HEK293 (cell line): Measurements from ENCODE around the gene RTRAF.

Experiments
- GLI2 ChIP-seq: fragments of 450-650 bp; formaldehyde crosslinking; IDR thresholded peaks from 2 replicates; pipeline ENCODE4; 2017; ENCODE audit warnings: missing biosample characterization, missing genetic modification characterization, low read depth, borderline replicate concordance
- GLI4 ChIP-seq: fragments of 450-650 bp; formaldehyde crosslinking; IDR thresholded peaks from 2 replicates; pipeline ENCODE4 v1.5.1; 2016; ENCODE audit warnings: missing biosample characterization, missing genetic modification characterization
- MEIS1 ChIP-seq: sonication (generic); formaldehyde crosslinking; IDR thresholded peaks from 2 replicates; pipeline ENCODE4 v1.8.1; 2022; ENCODE audit warnings: missing genetic modification reagents, mild to moderate bottlenecking, borderline replicate concordance
- REPIN1 ChIP-seq: fragments of 450-650 bp; formaldehyde crosslinking; IDR thresholded peaks from 2 replicates; pipeline ENCODE4 v1.5.1; 2017; ENCODE audit warnings: missing biosample characterization, missing genetic modification characterization, low read depth
- ZBTB17 ChIP-seq: fragments of 450-650 bp; formaldehyde crosslinking; IDR thresholded peaks from 2 replicates; pipeline ENCODE4 v1.5.1; 2016; ENCODE audit warnings: missing biosample characterization, missing genetic modification characterization
- ZBTB7A ChIP-seq: fragments of 450-650 bp; formaldehyde crosslinking; IDR thresholded peaks from 2 replicates; pipeline ENCODE4 v1.5.1; 2016; ENCODE audit warnings: low read depth, missing biosample characterization, missing genetic modification characterization
- ZNF514 ChIP-seq: fragments of 450-650 bp; formaldehyde crosslinking; IDR thresholded peaks from 2 replicates; pipeline ENCODE4 v1.5.1; 2016; ENCODE audit warnings: missing biosample characterization, missing genetic modification characterization
- ZNF777 ChIP-seq: fragments of 450-650 bp; formaldehyde crosslinking; IDR thresholded peaks from 2 replicates; pipeline ENCODE4 v1.5.1; 2017; ENCODE audit warnings: missing biosample characterization, missing genetic modification characterization, borderline replicate concordance
- TF ChIP-seq, protein P1 (sequence below): fragments of 450-650 bp; formaldehyde crosslinking; IDR thresholded peaks from 2 replicates; pipeline ENCODE4 v1.5.1; 2016; ENCODE audit warnings: missing biosample characterization, missing genetic modification characterization
- TF ChIP-seq, protein P2 (sequence below): fragments of 450-650 bp; formaldehyde crosslinking; IDR thresholded peaks from 2 replicates; pipeline ENCODE4 v1.5.1; 2016; ENCODE audit warnings: missing biosample characterization, missing genetic modification characterization

DNA sequence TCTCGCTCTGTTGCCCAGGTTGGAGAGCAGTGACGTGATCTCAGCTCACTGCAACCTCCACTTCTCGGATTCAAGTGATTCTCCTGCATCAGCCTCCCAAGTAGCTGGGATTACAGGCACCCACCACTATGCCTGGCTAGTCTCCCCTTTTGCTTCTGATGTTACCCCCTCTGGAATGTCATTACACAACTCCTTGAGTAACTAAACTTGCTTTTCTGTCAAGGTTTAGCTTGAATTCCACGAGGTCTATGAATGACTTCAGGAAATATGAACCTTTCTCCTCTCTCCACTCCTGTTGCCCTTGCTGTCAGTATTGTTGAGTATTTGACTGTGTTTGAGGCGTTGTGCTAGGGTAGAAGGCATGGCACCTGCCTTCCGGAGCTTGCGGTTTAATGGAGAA is 16.8 kb upstream of the RTRAF start:
- TF ChIP-seq, protein P1, sequence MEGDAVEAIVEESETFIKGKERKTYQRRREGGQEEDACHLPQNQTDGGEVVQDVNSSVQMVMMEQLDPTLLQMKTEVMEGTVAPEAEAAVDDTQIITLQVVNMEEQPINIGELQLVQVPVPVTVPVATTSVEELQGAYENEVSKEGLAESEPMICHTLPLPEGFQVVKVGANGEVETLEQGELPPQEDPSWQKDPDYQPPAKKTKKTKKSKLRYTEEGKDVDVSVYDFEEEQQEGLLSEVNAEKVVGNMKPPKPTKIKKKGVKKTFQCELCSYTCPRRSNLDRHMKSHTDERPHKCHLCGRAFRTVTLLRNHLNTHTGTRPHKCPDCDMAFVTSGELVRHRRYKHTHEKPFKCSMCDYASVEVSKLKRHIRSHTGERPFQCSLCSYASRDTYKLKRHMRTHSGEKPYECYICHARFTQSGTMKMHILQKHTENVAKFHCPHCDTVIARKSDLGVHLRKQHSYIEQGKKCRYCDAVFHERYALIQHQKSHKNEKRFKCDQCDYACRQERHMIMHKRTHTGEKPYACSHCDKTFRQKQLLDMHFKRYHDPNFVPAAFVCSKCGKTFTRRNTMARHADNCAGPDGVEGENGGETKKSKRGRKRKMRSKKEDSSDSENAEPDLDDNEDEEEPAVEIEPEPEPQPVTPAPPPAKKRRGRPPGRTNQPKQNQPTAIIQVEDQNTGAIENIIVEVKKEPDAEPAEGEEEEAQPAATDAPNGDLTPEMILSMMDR (tag by site-specific recombination), result no peak
- TF ChIP-seq REPIN1 (tag by site-specific recombination), result no peak
- TF ChIP-seq, protein P2, sequence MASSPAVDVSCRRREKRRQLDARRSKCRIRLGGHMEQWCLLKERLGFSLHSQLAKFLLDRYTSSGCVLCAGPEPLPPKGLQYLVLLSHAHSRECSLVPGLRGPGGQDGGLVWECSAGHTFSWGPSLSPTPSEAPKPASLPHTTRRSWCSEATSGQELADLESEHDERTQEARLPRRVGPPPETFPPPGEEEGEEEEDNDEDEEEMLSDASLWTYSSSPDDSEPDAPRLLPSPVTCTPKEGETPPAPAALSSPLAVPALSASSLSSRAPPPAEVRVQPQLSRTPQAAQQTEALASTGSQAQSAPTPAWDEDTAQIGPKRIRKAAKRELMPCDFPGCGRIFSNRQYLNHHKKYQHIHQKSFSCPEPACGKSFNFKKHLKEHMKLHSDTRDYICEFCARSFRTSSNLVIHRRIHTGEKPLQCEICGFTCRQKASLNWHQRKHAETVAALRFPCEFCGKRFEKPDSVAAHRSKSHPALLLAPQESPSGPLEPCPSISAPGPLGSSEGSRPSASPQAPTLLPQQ, result no peak
- TF ChIP-seq ZNF514 (tag by site-specific recombination), result no peak
- no peak for TF ChIP-seq ZNF777 (tag by site-specific recombination)
- TF ChIP-seq ZBTB7A (tag by site-specific recombination), result no peak
- TF ChIP-seq MEIS1 (CRISPR knock-in tag), result no peak
- TF ChIP-seq ZBTB17 (tag by site-specific recombination), result no peak
- no peak for TF ChIP-seq GLI2 (tag by site-specific recombination)
- TF ChIP-seq GLI4 (tag by site-specific recombination), result no peak
